ENCODE data around the gene F12.

F12 gene

DNA sequence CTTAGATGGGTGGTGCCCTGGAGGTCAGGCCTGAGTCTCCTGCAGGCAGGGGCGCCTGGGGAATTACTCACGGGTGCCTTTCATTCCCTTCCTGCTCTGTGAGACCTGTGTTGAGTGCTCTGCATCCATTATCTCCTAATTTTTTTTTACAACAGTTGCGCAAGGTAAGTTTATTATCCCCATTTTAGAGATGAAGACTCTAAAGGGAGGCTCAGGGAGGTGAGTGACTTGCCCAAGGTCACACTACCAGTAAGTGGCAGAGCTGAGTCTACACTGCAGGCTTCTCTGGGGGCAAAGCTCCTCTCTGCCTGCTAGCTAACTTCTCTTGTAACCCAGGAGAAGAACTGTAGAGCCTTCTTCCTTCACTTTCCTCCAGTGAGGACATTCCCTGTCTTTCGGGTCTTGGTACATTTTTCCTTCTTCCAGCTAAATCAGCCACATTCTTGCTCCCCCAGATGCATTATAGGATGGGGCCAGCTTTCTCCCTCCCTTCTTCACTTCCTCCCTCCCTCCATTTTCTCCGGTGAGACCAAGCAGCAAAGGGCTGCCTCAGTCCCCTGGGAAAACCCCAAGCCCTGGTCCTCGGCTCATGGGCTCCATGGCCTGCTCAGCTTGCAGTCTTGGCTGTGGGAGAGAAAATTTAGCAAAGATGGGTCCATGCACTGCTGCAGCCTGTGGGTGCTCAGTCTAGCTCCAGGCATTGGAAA lies 39.0 kb upstream of the F12 start:
- Histone ChIP-seq H3K27me3 (0 out of 22 replicates have a peak, but pooled peaks cover 0 to 5% (median 0%) of the 10 kb centered on the region in 11 experiments), H4K20me1 (peaks cover 3 to 77% (median 44%) of the 10 kb centered on the region in 11 experiments; a peak in 20 of 22 replicates), H3K36me3 (peaks cover 0 to 8% (median 5%) of the 10 kb centered on the region in 11 experiments; a peak in 14 of 22 replicates), H3K27ac (peak overlapping the region in 9 of 11 experiments; percentile 66 to 92 (median 87); a peak in 18 of 22 replicates), H3K9me3 (replicated peaks in 1 of 11) (no peaks in the 10 kb centered on the region), H3K4me1 (peaks cover 53 to 89% (median 85%) of the 10 kb centered on the region in 10 experiments), H3K9ac (peak overlapping the region in 10 of 11 experiments; percentile 50 to 93 (median 88); a peak in 18 of 22 replicates), H3K4me2 (peak overlapping the region; percentile 86 to 100 (median 97)), H3K4me3 (peak overlapping the region in 8 of 10 experiments; percentile 34 to 78 (median 70); a peak in 15 of 20 replicates)
- TF ChIP-seq Cebpa-rat (IDR thresholded peaks at IDR 0.05) = peak in 7 of 11 experiments; percentile 24 to 78 (median 36); a peak in 7 of 22 replicates

DNA sequence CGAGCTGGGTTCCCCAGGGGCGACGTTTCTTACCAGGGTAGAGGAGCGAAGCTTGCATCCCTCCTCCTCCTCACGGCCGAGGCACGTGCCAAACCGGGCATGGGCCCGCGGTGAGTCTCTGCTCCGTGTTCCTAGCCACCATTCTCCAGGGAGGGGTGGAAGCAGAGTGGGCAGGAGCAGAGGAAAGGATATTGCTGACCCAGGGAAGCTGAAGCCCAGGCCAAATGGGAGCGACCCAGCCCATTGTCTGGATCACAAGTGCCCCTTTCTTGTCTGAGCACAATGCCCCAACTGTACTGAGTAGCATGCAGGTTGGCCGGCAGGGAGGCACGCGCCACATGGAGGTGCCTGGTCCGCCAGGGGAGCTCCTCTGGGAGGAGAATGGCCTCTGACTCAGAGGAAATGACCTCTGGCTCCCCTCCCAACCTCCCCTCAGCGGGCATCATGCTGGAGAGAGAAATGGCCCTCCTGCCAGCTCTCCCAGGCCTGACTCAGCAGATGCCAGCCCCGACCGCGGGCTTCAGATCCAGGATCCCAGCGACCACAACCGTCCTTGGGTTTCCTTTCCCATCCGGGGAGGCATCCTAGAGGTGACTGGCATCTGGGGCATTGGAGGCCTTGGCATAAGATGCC lies 38.4 kb upstream of the F12 start:
- Histone ChIP-seq H3K4me2 (peak overlapping the region; percentile 86 to 100 (median 97)), H3K27ac (peak overlapping the region in 9 of 11 experiments; percentile 66 to 92 (median 87); a peak in 18 of 22 replicates), H3K4me1 (peaks cover 50 to 89% (median 83%) of the 10 kb centered on the region in 10 experiments), H3K27me3 (no peaks in the 10 kb centered on the region), H3K4me3 (peak overlapping the region in 9 of 10 experiments; percentile 34 to 78 (median 68); a peak in 17 of 20 replicates), H4K20me1 (peaks cover 10 to 77% (median 44%) of the 10 kb centered on the region in 11 experiments; a peak in 20 of 22 replicates), H3K36me3 (peaks cover 4 to 15% (median 12%) of the 10 kb centered on the region in 11 experiments; a peak in 20 of 22 replicates), H3K9me3 (replicated peaks in 1 of 11) (no peaks in the 10 kb centered on the region), H3K9ac (peak overlapping the region in 10 of 11 experiments; percentile 50 to 93 (median 88); a peak in 19 of 22 replicates)
- TF ChIP-seq Cebpa-rat (IDR thresholded peaks at IDR 0.05) = no peak; a peak in 1 of 22 replicates

DNA sequence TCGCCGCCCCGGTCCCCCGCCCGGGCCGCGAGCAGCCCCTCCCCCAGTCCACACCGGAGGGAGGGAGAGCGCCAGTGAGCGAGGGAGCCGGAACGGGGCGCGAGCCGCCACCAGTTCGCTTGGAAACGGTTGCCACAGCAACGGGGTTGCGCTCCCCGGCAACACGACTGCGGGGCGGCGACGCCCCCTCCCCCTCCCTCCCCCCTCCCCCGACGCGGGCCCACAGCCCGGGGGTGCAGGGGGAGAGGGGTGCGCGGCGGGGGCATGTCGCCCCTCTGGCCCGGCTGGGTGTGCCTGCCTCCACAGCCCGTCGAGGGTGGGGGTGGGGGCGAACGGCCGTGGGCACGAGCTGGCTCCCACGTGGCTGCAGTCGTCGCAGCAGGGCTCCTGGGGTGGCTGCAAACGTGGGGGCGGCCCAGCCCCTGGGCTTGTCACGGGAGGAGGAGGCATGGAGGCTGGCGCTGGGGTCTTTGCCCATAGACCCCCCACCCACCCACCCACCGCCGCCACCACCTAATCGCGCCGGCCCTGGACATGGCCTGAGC lies 37.8 kb upstream of the F12 start:
- Histone ChIP-seq H3K9ac (peak overlapping the region; percentile 78 to 93 (median 87)), H3K9me3 (replicated peaks in 1 of 11) (no peaks in the 10 kb centered on the region), H3K4me2 (peak overlapping the region; percentile 86 to 100 (median 97)), H4K20me1 (peaks cover 16 to 78% (median 44%) of the 10 kb centered on the region in 11 experiments; a peak in 20 of 22 replicates), H3K4me3 (peak overlapping the region; percentile 63 to 78 (median 72)), H3K4me1 (peaks cover 50 to 84% (median 78%) of the 10 kb centered on the region in 10 experiments), H3K27ac (peak overlapping the region; percentile 14 to 92 (median 87); a peak in 20 of 22 replicates), H3K27me3 (no peaks in the 10 kb centered on the region), H3K36me3 (peaks cover 10 to 20% (median 18%) of the 10 kb centered on the region in 11 experiments; a peak in 21 of 22 replicates)
- no peak for TF ChIP-seq Cebpa-rat (IDR thresholded peaks at IDR 0.05)

DNA sequence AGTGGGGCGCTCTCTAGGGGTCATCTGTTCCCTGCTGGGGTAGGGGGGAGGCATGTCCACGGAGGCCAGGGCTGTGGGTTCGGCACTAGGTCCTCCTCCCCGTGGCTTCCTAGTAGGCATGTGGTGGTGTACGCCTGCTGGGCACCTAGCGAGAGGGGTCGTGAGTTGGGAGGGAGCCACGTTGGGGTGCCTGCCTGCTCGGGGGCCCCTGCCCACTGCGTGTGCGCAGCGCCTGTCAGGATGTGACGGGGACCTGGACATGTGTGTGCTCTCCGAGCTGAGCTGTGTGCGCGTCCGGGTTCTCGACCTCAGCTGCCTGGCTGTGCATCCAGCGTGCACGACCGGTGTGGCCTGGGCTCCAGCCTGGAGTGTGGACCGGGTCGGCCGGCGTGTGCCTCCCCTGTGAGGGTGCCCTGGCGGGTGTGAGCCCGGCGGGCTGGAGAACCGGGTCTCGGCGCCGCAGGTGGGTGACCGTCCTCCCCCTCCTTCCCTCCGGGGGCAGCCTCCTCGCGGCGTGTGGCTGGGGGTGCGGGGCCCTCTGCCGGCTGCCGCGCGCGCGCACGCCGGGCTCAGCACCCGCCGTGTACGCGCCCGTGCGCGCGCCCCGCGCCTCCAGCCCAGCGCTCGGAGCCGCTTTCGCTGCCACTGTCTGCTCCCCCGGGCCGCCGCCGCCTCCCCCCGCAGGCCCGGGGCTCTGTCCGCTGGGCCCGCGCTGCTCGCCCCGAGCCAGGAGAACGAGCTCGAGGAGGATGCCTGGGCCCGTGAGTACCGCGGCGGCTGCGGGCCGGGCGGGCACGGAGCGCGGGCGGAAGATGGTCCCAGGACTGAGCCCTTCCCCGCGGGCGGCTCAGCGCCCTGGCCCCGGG lies 37.1 kb upstream of the F12 start, which contains the start of gene PRR7:
PRR7 (plus strand) TSS at position 615 of the 866 bp plus-strand sequence. CDS start 8,254 bp downstream, outside the sequence.
- Histone ChIP-seq H3K27ac (peak within 1 kb of the TSS; percentile 14 to 92 (median 87); a peak in 20 of 22 replicates), H3K4me1 (peaks cover 50 to 78% (median 72%) of the 10 kb centered on the region in 10 experiments), H3K9me3 (replicated peaks in 1 of 11) (no peaks in the 10 kb centered on the region), H3K27me3 (no peaks in the 10 kb centered on the region), H3K9ac (peak within 1 kb of the TSS; percentile 78 to 93 (median 87)), H4K20me1 (peaks cover 17 to 85% (median 49%) of the 10 kb centered on the region in 11 experiments; a peak in 20 of 22 replicates), H3K4me3 (peak within 1 kb of the TSS; percentile 63 to 78 (median 72)), H3K36me3 (peaks cover 17 to 27% (median 25%) of the 10 kb centered on the region in 11 experiments), H3K4me2 (peak within 1 kb of the TSS; percentile 86 to 100 (median 97))
- TF ChIP-seq Cebpa-rat (IDR thresholded peaks at IDR 0.05) = no peak

GRCh38 chr5:177445917-177446199 lies 36.5 kb upstream of the F12 start:
- Histone ChIP-seq H4K20me1 (peaks cover 15 to 88% (median 53%) of the 10 kb centered on the region in 11 experiments; a peak in 20 of 22 replicates), H3K4me2 (peak overlapping the region; percentile 86 to 100 (median 97)), H3K9me3 (replicated peaks in 1 of 11) (no peaks in the 10 kb centered on the region), H3K36me3 (peaks cover 23 to 33% (median 31%) of the 10 kb centered on the region in 11 experiments), H3K27ac (peak overlapping the region in 9 of 11 experiments; percentile 84 to 92 (median 87); a peak in 19 of 22 replicates), H3K4me3 (peak overlapping the region; percentile 63 to 78 (median 72)), H3K27me3 (no peaks in the 10 kb centered on the region), H3K9ac (peak overlapping the region in 10 of 11 experiments; percentile 78 to 93 (median 88); a peak in 21 of 22 replicates), H3K4me1 (peaks cover 50 to 78% (median 71%) of the 10 kb centered on the region in 10 experiments)
- no peak for TF ChIP-seq Cebpa-rat (IDR thresholded peaks at IDR 0.05)

- Histone ChIP-seq H3K36me3 (peaks cover 29 to 39% (median 37%) of the 10 kb centered on the region in 11 experiments), H3K9ac (peak overlapping the region in 10 of 11 experiments; percentile 30 to 93 (median 88); a peak in 15 of 22 replicates), H3K4me1 (peaks cover 50 to 78% (median 70%) of the 10 kb centered on the region in 10 experiments), H3K9me3 (replicated peaks in 1 of 11) (no peaks in the 10 kb centered on the region), H3K27me3 (no peaks in the 10 kb centered on the region), H4K20me1 (peaks cover 10 to 88% (median 57%) of the 10 kb centered on the region in 11 experiments; a peak in 20 of 22 replicates), H3K4me2 (peak overlapping the region; percentile 86 to 100 (median 97)), H3K4me3 (peak overlapping the region in 8 of 10 experiments; percentile 63 to 78 (median 72); a peak in 11 of 20 replicates), H3K27ac (peak overlapping the region in 5 of 11 experiments; percentile 87 to 92 (median 88); a peak in 8 of 22 replicates)
- no peak for TF ChIP-seq Cebpa-rat (IDR thresholded peaks at IDR 0.05)
These were observed 35.9 kb upstream of the F12 start for GRCh38 chr5:177445052-177445916.
